ENCODE data around the gene RHO. TPM values are rescaled to one million over a fixed set of nuclear protein-coding genes. Genes with fewer than 3 reads are reported as not detected.
"Not testable (repeated sequence)": the region's sequence is repeated elsewhere in the genome, so short reads cannot be mapped to it uniquely, and the experiment has no call there.

Gene RHO
- total RNA-seq, 1 experiment from 2014 or later, result not detected

DNA sequence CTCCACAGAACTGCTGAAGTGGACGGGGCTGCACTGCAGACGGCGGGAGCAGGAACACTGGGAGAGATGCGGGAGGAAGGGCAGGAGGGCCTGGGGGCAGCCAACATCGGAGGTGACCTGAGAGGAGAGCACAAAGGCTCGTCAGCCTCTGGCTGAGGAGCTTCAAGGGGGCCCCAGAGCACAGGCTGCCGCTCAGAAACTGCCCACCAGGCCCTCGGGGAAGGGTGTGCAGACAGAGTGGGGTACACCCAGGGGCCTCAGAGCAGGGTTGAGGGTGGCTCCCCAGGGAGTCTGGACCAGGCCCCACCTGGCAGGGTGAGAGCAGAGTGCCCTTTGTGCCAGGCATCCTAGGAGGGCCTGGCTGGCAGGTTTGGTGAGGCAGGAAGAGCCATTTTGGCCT is 14.7 kb upstream of the RHO start:
- H3K4me3 ChIP-seq (ENCODE audit: low read length), result no peak overlapping the region
- H3K27ac ChIP-seq (ENCODE audit: low read length), result no peak overlapping the region
- intact Hi-C loops (cut with micrococcal nuclease), result no loop called here
- POLR2A ChIA-PET (ENCODE audit: unreplicated experiment), result no interaction called here
- no TSS peak for BruUV-seq (replicated peaks)
- DNase-seq (no peak), ATAC-seq (no peak)
- no peak overlapping the region for H3K4me2 ChIP-seq (ENCODE audit: low read length)
- H2AFZ ChIP-seq (ENCODE audit: low read length), result no peak overlapping the region
- no peaks in the 10 kb centered on the region for H3K27me3 ChIP-seq (ENCODE audit: low read length)
- H3K4me1 ChIP-seq (ENCODE audit: insufficient read depth, low read length), result no peaks in the 10 kb centered on the region
- CTCF ChIA-PET, result no interaction called here
- no peaks in the 10 kb centered on the region for H3K9me3 ChIP-seq (ENCODE audit: low read length)
- no peaks in the 10 kb centered on the region for H3K9me2 ChIP-seq (replicated peaks; ENCODE audit: low read length)
- H3K36me3 ChIP-seq (ENCODE audit: low read depth, low read length), result no peaks in the 10 kb centered on the region
- no peaks in the 10 kb centered on the region for H3F3A ChIP-seq (ENCODE audit: low read length, unreplicated experiment)
- H4K20me1 ChIP-seq (ENCODE audit: low read length), result no peaks in the 10 kb centered on the region
- no peaks in the 10 kb centered on the region for H3K79me2 ChIP-seq (ENCODE audit: low read length)
- TF ChIP-seq EZH2 (IDR thresholded peaks at IDR 0.05; ENCODE audit: low read length, unreplicated experiment) (no peak), EZH2phosphoT487 (IDR thresholded peaks at IDR 0.05; ENCODE audit: borderline replicate concordance, low read length) (no peak)
- TF ChIP-seq, protein P1, sequence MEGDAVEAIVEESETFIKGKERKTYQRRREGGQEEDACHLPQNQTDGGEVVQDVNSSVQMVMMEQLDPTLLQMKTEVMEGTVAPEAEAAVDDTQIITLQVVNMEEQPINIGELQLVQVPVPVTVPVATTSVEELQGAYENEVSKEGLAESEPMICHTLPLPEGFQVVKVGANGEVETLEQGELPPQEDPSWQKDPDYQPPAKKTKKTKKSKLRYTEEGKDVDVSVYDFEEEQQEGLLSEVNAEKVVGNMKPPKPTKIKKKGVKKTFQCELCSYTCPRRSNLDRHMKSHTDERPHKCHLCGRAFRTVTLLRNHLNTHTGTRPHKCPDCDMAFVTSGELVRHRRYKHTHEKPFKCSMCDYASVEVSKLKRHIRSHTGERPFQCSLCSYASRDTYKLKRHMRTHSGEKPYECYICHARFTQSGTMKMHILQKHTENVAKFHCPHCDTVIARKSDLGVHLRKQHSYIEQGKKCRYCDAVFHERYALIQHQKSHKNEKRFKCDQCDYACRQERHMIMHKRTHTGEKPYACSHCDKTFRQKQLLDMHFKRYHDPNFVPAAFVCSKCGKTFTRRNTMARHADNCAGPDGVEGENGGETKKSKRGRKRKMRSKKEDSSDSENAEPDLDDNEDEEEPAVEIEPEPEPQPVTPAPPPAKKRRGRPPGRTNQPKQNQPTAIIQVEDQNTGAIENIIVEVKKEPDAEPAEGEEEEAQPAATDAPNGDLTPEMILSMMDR (conservative IDR thresholded peaks at IDR 0.05; ENCODE audit: low read depth, low read length), result no peak
- no peak overlapping the region for H3K9ac ChIP-seq (ENCODE audit: low read length)

DNA sequence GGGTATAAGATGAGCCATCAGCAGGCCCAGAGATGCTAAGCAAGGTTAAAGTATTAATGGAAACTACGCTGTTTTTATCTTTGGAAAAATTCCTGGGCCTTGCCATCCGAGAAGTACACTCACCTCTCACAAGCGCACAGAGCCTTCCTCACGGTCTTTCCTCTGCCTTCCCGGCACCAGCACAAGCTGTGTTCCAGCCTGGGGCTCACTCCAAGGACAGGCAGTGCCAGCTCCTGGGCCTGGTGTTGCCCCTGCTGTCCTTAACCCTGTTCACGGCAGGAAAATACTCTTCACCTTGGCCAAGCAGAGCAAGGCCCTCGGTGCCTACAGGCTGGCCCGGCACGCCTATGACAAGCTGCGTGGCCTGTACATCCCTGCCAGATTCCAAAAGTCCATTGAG is 14.3 kb upstream of the RHO start:
- Histone ChIP-seq H3K9me3 (ENCODE audit: low read length) (no peaks in the 10 kb centered on the region), H3K36me3 (ENCODE audit: low read depth, low read length) (no peaks in the 10 kb centered on the region), H3K27me3 (ENCODE audit: low read length) (no peaks in the 10 kb centered on the region), H2AFZ (ENCODE audit: low read length) (no peak overlapping the region), H3K4me2 (ENCODE audit: low read length) (no peak overlapping the region), H3K79me2 (ENCODE audit: low read length) (no peaks in the 10 kb centered on the region), H3F3A (ENCODE audit: low read length, unreplicated experiment) (no peaks in the 10 kb centered on the region), H3K9me2 (replicated peaks; ENCODE audit: low read length) (no peaks in the 10 kb centered on the region), H3K27ac (ENCODE audit: low read length) (no peak overlapping the region), H3K4me3 (ENCODE audit: low read length) (no peak overlapping the region), H3K9ac (ENCODE audit: low read length) (no peak overlapping the region), H4K20me1 (ENCODE audit: low read length) (no peaks in the 10 kb centered on the region), H3K4me1 (ENCODE audit: insufficient read depth, low read length) (no peaks in the 10 kb centered on the region)
- TF ChIP-seq EZH2 (IDR thresholded peaks at IDR 0.05; ENCODE audit: low read length, unreplicated experiment), result no peak
- TF ChIP-seq, protein P1 (conservative IDR thresholded peaks at IDR 0.05; ENCODE audit: low read depth, low read length), result no peak
- TF ChIP-seq EZH2phosphoT487 (IDR thresholded peaks at IDR 0.05; ENCODE audit: borderline replicate concordance, low read length), result no peak
- ChIA-PET POLR2A (ENCODE audit: unreplicated experiment) (no interaction called here), CTCF (no interaction called here)
- no TSS peak for BruUV-seq (replicated peaks)
- no peak for DNase-seq
- intact Hi-C loops (cut with micrococcal nuclease), result no loop called here
- no peak for ATAC-seq

DNA sequence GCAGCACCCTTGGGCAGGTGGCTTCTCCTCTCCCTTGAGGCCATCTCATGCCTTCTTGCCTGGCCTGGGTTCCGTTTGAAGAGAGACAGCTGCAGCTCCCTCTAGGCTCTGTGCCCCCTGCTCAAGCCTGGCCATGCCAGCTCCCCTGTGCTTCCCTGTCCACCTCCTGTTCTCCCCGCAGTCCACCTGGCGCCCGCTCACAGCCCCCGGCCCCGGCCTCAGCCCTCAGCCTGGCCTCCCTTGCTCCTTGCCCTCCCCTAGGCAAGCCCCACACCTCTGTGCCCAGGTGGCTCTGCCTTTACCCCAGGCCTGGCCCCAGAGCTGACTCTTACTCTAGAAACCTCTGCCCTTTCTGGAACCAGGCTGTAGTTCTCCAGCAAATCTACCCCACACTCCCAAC is 13.9 kb upstream of the RHO start:
- ChIA-PET POLR2A (ENCODE audit: unreplicated experiment) (no interaction called here), CTCF (no interaction called here)
- ATAC-seq, result no peak
- Histone ChIP-seq H3K36me3 (ENCODE audit: low read depth, low read length) (no peaks in the 10 kb centered on the region), H2AFZ (ENCODE audit: low read length) (no peak overlapping the region), H3K9me3 (ENCODE audit: low read length) (no peaks in the 10 kb centered on the region), H3K4me3 (ENCODE audit: low read length) (no peak overlapping the region), H4K20me1 (ENCODE audit: low read length) (no peaks in the 10 kb centered on the region), H3K9ac (ENCODE audit: low read length) (no peak overlapping the region), H3F3A (ENCODE audit: low read length, unreplicated experiment) (no peaks in the 10 kb centered on the region), H3K4me1 (ENCODE audit: insufficient read depth, low read length) (no peaks in the 10 kb centered on the region), H3K27ac (ENCODE audit: low read length) (no peak overlapping the region), H3K27me3 (ENCODE audit: low read length) (no peaks in the 10 kb centered on the region), H3K4me2 (ENCODE audit: low read length) (no peak overlapping the region), H3K79me2 (ENCODE audit: low read length) (no peaks in the 10 kb centered on the region), H3K9me2 (replicated peaks; ENCODE audit: low read length) (no peaks in the 10 kb centered on the region)
- no TSS peak for BruUV-seq (replicated peaks)
- intact Hi-C loops (cut with micrococcal nuclease), result no loop called here
- TF ChIP-seq EZH2 (IDR thresholded peaks at IDR 0.05; ENCODE audit: low read length, unreplicated experiment), result no peak
- TF ChIP-seq, protein P1 (conservative IDR thresholded peaks at IDR 0.05; ENCODE audit: low read depth, low read length), result no peak
- no peak for TF ChIP-seq EZH2phosphoT487 (IDR thresholded peaks at IDR 0.05; ENCODE audit: borderline replicate concordance, low read length)
- no peak for DNase-seq

DNA sequence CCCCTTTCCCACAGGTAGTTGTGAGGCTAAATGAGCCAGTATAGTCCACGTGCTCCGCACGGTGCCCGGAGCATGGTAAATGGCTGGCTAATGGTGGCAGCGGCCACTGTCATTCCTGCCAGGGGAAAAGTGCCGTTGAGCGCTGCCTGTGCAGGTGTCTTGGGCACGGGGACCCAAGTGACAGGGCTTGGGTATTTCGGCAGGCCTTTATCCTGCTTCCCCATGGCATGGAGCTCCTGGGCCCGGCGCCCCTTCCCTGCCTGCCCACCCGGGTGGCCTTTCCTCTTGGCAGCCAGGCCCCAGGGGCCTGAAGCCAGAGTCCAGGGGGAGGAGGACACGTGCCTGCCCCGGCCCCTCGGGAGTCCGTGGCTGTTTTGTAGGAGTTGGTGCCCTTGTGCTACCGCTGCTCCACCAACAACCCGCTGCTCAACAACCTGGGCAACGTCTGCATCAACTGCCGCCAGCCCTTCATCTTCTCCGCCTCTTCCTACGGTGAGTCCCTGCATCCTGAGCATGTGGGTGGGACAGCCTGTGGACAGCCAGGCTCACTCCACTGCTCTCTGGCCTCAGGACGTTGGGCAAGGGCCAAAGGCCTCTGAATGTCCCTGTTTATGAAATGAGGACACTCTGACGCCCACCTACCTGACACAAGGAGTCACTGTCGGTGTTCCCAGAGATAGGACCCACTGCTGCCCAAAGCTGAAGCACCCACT is 13.2 kb upstream of the RHO start:
- H3K9me3 ChIP-seq (ENCODE audit: low read length); H2AFZ ChIP-seq (ENCODE audit: low read length); intact Hi-C loops (cut with micrococcal nuclease); CTCF ChIA-PET; H3K27me3 ChIP-seq (ENCODE audit: low read length); POLR2A ChIA-PET (ENCODE audit: unreplicated experiment); H3K27ac ChIP-seq (ENCODE audit: low read length); H4K20me1 ChIP-seq (ENCODE audit: low read length); H3F3A ChIP-seq (ENCODE audit: low read length, unreplicated experiment); BruUV-seq (replicated peaks); H3K9me2 ChIP-seq (replicated peaks; ENCODE audit: low read length); H3K4me3 ChIP-seq (ENCODE audit: low read length); H3K36me3 ChIP-seq (ENCODE audit: low read depth, low read length); H3K4me1 ChIP-seq (ENCODE audit: insufficient read depth, low read length); H3K9ac ChIP-seq (ENCODE audit: low read length); H3K79me2 ChIP-seq (ENCODE audit: low read length); ATAC-seq; H3K4me2 ChIP-seq (ENCODE audit: low read length); DNase-seq: not testable (repeated sequence)

Measured in PC-3 (cell line).